DND-41 (cell line): ENCODE results near the gene C1orf52.

Experiments
- ATAC-seq: fragments of 200-7000 bp; cut with Tn5 transposase; 3 replicates; pipeline ENCODE4 v1.9.1; 2021; ENCODE audit warnings: low read depth; ENCODE audit not compliant: insufficient read depth
- DNase-seq: peaks from one replicate; pipeline ENCODE4 v3.0.0-alpha.2; 2020
- H2AFZ ChIP-seq: 2 replicates; pipeline ENCODE4 v1.6.0; 2012; ENCODE audit warnings: low read depth, low read length
- H3K27ac ChIP-seq: 2 replicates; pipeline ENCODE4 v1.5.1; 2012; ENCODE audit warnings: low read length, inconsistent platforms
- H3K27me3 ChIP-seq: fragments of 200-600 bp; sonication (generic); 2 replicates; pipeline ENCODE4 v1.6.0; 2012; ENCODE audit warnings: low read length, mild to moderate bottlenecking, inconsistent platforms; ENCODE audit not compliant: insufficient read depth, poor library complexity
- H3K36me3 ChIP-seq: 2 replicates; pipeline ENCODE4 v1.5.1; 2012; ENCODE audit warnings: low read length, inconsistent platforms; ENCODE audit not compliant: insufficient read depth
- H3K4me1 ChIP-seq: 2 replicates; pipeline ENCODE4 v1.5.1; 2012; ENCODE audit warnings: mild to moderate bottlenecking, low read length; ENCODE audit not compliant: insufficient read depth
- H3K4me2 ChIP-seq: 2 replicates; pipeline ENCODE4 v1.6.0; 2012; ENCODE audit warnings: mild to moderate bottlenecking, moderate library complexity, low read length, inconsistent platforms; ENCODE audit not compliant: insufficient read depth
- H3K4me3 ChIP-seq, 2 experiments: fragments of 200-600 bp in 1 of 2; shearing (Covaris generic) in 1 of 2; 2 replicates each; pipeline ENCODE4 v1.5.1; 2012 to 2016; ENCODE audit warnings: inconsistent platforms in 2 of 2, low read length in 2 of 2, mild to moderate bottlenecking in 2 of 2, low read depth in 1 of 2, moderate library complexity in 1 of 2
- H3K79me2 ChIP-seq: 2 replicates; pipeline ENCODE4 v1.6.0; 2012; ENCODE audit warnings: low read length, inconsistent platforms; ENCODE audit not compliant: insufficient read depth
- H3K9ac ChIP-seq: 2 replicates; pipeline ENCODE4 v1.6.0; 2012; ENCODE audit warnings: low read depth, mild to moderate bottlenecking, inconsistent platforms, low read length, moderate library complexity
- H3K9me3 ChIP-seq: 2 replicates; pipeline ENCODE4 v1.5.1; 2012; ENCODE audit warnings: low read length, moderate library complexity, mild to moderate bottlenecking, inconsistent platforms; ENCODE audit not compliant: insufficient read depth, severe bottlenecking
- H4K20me1 ChIP-seq: 2 replicates; pipeline ENCODE4 v1.6.0; 2012; ENCODE audit warnings: low read length; ENCODE audit not compliant: insufficient read depth
- CTCF ChIP-seq: IDR thresholded peaks from 2 replicates; pipeline ENCODE4 v1.5.1; 2012; ENCODE audit warnings: borderline replicate concordance, low read length, moderate library complexity, mild to moderate bottlenecking; ENCODE audit not compliant: poor library complexity, severe bottlenecking; ENCODE audit errors: extremely low read depth
- EZH2 ChIP-seq: IDR thresholded peaks from 3 replicates; pipeline ENCODE4 v1.6.1; 2012; ENCODE audit warnings: borderline replicate concordance, low read depth, mild to moderate bottlenecking, moderate library complexity, low read length, inconsistent platforms; ENCODE audit not compliant: severe bottlenecking

C1orf52 gene

GRCh38 chr1:85245891-85246290 is 13.6 kb downstream of the C1orf52 start:
- H3K4me1 ChIP-seq = peaks cover 28% of the 10 kb centered on the region
- TF ChIP-seq EZH2 (no peak), CTCF (no peak)
- ATAC-seq = no peak
- H2AFZ ChIP-seq = no peak overlapping the region
- no peak overlapping the region for H3K9ac ChIP-seq
- no peaks in the 10 kb centered on the region for H3K79me2 ChIP-seq
- H3K36me3 ChIP-seq = 0 out of 2 replicates have a peak, but pooled peaks cover 6% of the 10 kb centered on the region
- H3K4me2 ChIP-seq = no peak overlapping the region
- DNase-seq = no peak
- H3K27ac ChIP-seq = no peak overlapping the region
- no peaks in the 10 kb centered on the region for H4K20me1 ChIP-seq
- no peaks in the 10 kb centered on the region for H3K9me3 ChIP-seq
- H3K4me3 ChIP-seq = no peak overlapping the region
- H3K27me3 ChIP-seq = no peaks in the 10 kb centered on the region

DNA sequence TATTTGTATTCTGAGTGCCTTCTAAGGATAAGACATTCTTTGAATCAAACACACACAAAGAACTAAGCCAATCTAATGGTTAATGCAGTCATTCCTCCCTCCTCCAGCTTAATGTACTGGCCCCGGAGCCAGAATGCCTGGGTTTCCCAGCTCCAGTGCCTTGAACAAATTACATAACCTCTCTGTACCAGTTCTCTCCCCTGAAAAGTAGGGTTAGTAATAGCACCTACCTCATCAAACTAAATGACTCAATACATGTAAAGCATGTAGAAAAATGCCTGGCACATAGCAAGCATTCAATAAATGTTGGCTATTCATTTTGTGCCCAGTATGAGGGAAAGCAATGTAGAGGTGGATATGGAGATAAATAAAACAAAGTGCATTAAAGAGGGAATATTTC is 14.0 kb downstream of the C1orf52 start:
- H3K27ac ChIP-seq = peak overlapping the region; percentile 63
- peaks cover 32% of the 10 kb centered on the region for H3K4me1 ChIP-seq
- H2AFZ ChIP-seq = peak overlapping the region; percentile 75
- no peak for TF ChIP-seq CTCF
- TF ChIP-seq EZH2 = no peak
- DNase-seq (no peak), ATAC-seq (no peak)
- H3K79me2 ChIP-seq = no peaks in the 10 kb centered on the region
- H3K27me3 ChIP-seq = no peaks in the 10 kb centered on the region
- no peak overlapping the region for H3K4me3 ChIP-seq
- H3K9ac ChIP-seq = no peak overlapping the region
- H3K36me3 ChIP-seq = 0 out of 2 replicates have a peak, but pooled peaks cover 2% of the 10 kb centered on the region
- no peaks in the 10 kb centered on the region for H4K20me1 ChIP-seq
- H3K9me3 ChIP-seq = no peaks in the 10 kb centered on the region
- H3K4me2 ChIP-seq = 0 out of 2 replicates have a peak overlapping the region, but pooled peaks have one; percentile 20

DNA sequence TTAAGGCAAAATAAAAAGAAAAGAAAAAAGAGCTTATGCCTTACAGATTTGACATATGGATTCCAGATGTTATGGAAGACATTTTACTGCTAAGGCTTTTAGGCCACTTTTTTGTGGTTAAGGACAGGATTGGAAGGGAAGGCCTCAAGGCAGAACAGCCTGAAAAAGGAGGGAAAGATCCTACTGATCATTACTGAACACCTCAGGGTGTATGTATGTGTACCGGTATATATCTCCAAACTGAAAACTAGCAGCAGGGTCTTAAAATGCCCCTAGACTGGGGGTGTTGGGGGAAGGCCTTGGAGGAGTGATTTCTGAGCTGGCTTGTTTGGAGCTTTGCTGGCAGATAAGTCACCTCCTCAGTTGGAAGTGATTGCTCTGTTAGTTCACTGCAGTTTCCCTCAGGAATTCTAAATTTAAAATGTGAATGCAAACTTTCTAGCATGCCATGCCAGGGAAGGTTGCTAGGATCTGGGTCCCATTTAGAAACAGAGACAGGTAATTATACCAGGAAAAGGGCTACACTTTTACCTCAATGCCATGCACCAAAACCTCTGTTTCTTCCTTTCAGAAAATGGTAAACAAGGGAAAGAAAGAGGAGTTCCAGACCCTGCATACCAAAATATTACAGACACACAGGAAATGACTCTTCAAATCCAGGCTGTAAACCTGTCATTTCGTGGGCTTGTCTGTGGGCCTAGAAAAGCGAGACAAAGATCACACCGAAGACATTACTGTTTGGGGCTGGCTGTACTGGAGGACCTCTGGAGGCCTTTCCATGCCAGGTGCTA is 15.0 kb downstream of the C1orf52 start:
- no peak overlapping the region for H3K4me3 ChIP-seq
- peak; percentile 85 for ATAC-seq
- no peaks in the 10 kb centered on the region for H3K27me3 ChIP-seq
- peak overlapping the region; percentile 75 for H2AFZ ChIP-seq
- H3K9me3 ChIP-seq = no peaks in the 10 kb centered on the region
- peaks cover 32% of the 10 kb centered on the region for H3K4me1 ChIP-seq
- peak overlapping the region; percentile 20 for H3K4me2 ChIP-seq
- TF ChIP-seq CTCF (peak; percentile 34), EZH2 (no peak)
- H3K79me2 ChIP-seq = no peaks in the 10 kb centered on the region
- H3K36me3 ChIP-seq = no peaks in the 10 kb centered on the region
- H3K27ac ChIP-seq = peak overlapping the region; percentile 63
- H4K20me1 ChIP-seq = no peaks in the 10 kb centered on the region
- peak overlapping the region; percentile 29; the same call in 1 of the 2 replicates for H3K9ac ChIP-seq
- peak; percentile 42 for DNase-seq
